HCT116 (cell line): ENCODE measurements around the gene STAP2. TPM values are rescaled to one million over a fixed set of nuclear protein-coding genes. Genes with fewer than 3 reads are reported as not detected.

Source experiments
- ATAC-seq: fragments of 200-7000 bp; cut with Tn5 transposase; 2 replicates; pipeline ENCODE4 v1.9.1; 2020; ENCODE audit warnings: mild to moderate bottlenecking, moderate library complexity
- BruUV-seq: library from RNA; stranded (reverse); fragments of 400-500 nt; replicated peaks from 2 replicates; lab custom pipeline; 2021; lab: Mats Ljungman, UMichigan
- CTCF ChIA-PET: fragments of 300-600 bp; sonication (Branson Sonifier 250); formaldehyde crosslinking; loops from one replicate; lab custom pipeline; 2021; ENCODE audit warnings: antibody characterized with exemption; lab: Charles Lee
- POLR2A ChIA-PET: fragments of 300-600, 350-600 bp; sonication (Branson Sonifier 250); formaldehyde crosslinking; loops from one replicate; lab custom pipeline; 2021; ENCODE audit warnings: antibody characterized with exemption; lab: Charles Lee
- RAD21 ChIA-PET, 2 experiments: fragments of 300-600 bp; sonication (Branson Sonifier 250); formaldehyde crosslinking; loops; one replicate each; lab custom pipeline; 2023; ENCODE audit warnings: low total read pairs in 2 of 2; ENCODE audit not compliant: uncharacterized antibody in 2 of 2, unreplicated experiment in 2 of 2, low non-redundant PET in 1 of 2; lab: Charles Lee
- DNase-seq: peaks from one replicate; pipeline ENCODE4 v3.0.0-alpha.2; 2010; ENCODE audit warnings: low read depth, low spot score
- H2AFZ ChIP-seq: fragments of 200-600 bp; shearing (Covaris generic), sonication (generic); 2 replicates; pipeline ENCODE4 v1.6.1; 2017; ENCODE audit warnings: low read depth, mixed run types, mixed read lengths, antibody characterized with exemption, low read length; ENCODE audit not compliant: poor library complexity, severe bottlenecking
- H3K27ac ChIP-seq: 2 replicates; pipeline ENCODE4 v1.5.1; 2012; ENCODE audit warnings: low read depth, low read length
- H3K27me3 ChIP-seq: fragments of 200-600 bp; sonication (generic); 2 replicates; pipeline ENCODE4 v1.6.1; 2016; ENCODE audit warnings: mixed run types, low read length, mixed read lengths; ENCODE audit not compliant: insufficient read depth
- H3K36me3 ChIP-seq, 2 experiments: fragments of 200-500 bp in 1 of 2; fragments of 200-600 bp in 1 of 2; sonication (Bioruptor generic) in 1 of 2; sonication (generic) in 1 of 2; 2 replicates each; pipeline versions ENCODE4 v1.5.1 to v1.6.1; 2014 to 2016; ENCODE audit warnings: low read length in 2 of 2, inconsistent platforms in 1 of 2, mixed read lengths in 1 of 2, mixed run types in 1 of 2; ENCODE audit not compliant: insufficient read depth in 2 of 2, control insufficient read depth in 1 of 2
- H3K4me1 ChIP-seq, 2 experiments: fragments of 200-600 bp in 1 of 2; sonication (generic) in 1 of 2; 2 replicates each; pipeline versions ENCODE4 v1.5.1 to v1.6.1; 2012 to 2017; ENCODE audit warnings: low read length in 2 of 2, inconsistent platforms in 1 of 2, mild to moderate bottlenecking in 1 of 2, mixed read lengths in 1 of 2, mixed run types in 1 of 2, moderate library complexity in 1 of 2; ENCODE audit not compliant: insufficient read depth in 2 of 2, control insufficient read depth in 1 of 2
- H3K4me2 ChIP-seq: fragments of 200-600 bp; sonication (generic); 2 replicates; pipeline ENCODE4 v1.6.1; 2017; ENCODE audit warnings: mixed run types, low read length, mixed read lengths
- H3K4me3 ChIP-seq, 2 experiments: fragments of 200-600 bp in 1 of 2; sonication (generic) in 1 of 2; replicated peaks in 1 of 2; 2 replicates each; pipeline ENCODE4 v1.5.1; 2011 to 2016; ENCODE audit warnings: low read length in 2 of 2, control low read depth in 1 of 2, low read depth in 1 of 2, mild to moderate bottlenecking in 1 of 2, mixed read lengths in 1 of 2, mixed run types in 1 of 2
- H3K79me2 ChIP-seq: fragments of 200-600 bp; sonication (generic); 2 replicates; pipeline ENCODE4 v1.6.1; 2017; ENCODE audit warnings: mild to moderate bottlenecking, mixed run types, low read length, moderate library complexity, mixed read lengths; ENCODE audit not compliant: insufficient read depth
- H3K9ac ChIP-seq: fragments of 200-600 bp; sonication (generic); 2 replicates; pipeline ENCODE4 v1.6.1; 2016; ENCODE audit warnings: low read length, mixed read lengths
- H3K9me2 ChIP-seq: fragments of 200-600 bp; sonication (generic), shearing (Covaris generic); 2 replicates; pipeline ENCODE4 v1.6.1; 2017; ENCODE audit warnings: mixed run types, mild to moderate bottlenecking, moderate library complexity; ENCODE audit not compliant: insufficient read depth
- H3K9me3 ChIP-seq, 2 experiments: fragments of 200-500 bp in 1 of 2; fragments of 200-600 bp in 1 of 2; sonication (Bioruptor generic) in 1 of 2; sonication (generic) in 1 of 2; 2 replicates each; pipeline ENCODE4 v1.6.1; 2014 to 2017; ENCODE audit warnings: low read length in 2 of 2, mixed read lengths in 2 of 2, inconsistent platforms in 1 of 2, low read depth in 1 of 2, mild to moderate bottlenecking in 1 of 2, mixed run types in 1 of 2, moderate library complexity in 1 of 2; ENCODE audit not compliant: control insufficient read depth in 1 of 2, insufficient read depth in 1 of 2
- H4K20me1 ChIP-seq: fragments of 200-600 bp; sonication (generic), shearing (Covaris generic); 2 replicates; pipeline ENCODE4 v1.6.1; 2017; ENCODE audit warnings: mixed run types, mild to moderate bottlenecking, moderate library complexity; ENCODE audit not compliant: insufficient read depth
- ATF3 ChIP-seq: IDR thresholded peaks from 2 replicates; pipeline ENCODE4 v1.6.1; 2012
- CBX3 ChIP-seq: IDR thresholded peaks from 2 replicates; pipeline ENCODE4 v1.6.1; 2012; ENCODE audit warnings: low read depth
- CEBPB ChIP-seq: IDR thresholded peaks from 2 replicates; pipeline ENCODE4 v1.6.1; 2012; ENCODE audit warnings: low read depth
- CTCF ChIP-seq, 3 experiments: fragments of 200-600 bp in 1 of 3; sonication (generic) in 1 of 3; IDR thresholded peaks in 2 of 3; conservative IDR thresholded peaks in 1 of 3; 2 replicates each; pipeline ENCODE4 v1.5.1; 2012 to 2017; ENCODE audit warnings: low read depth in 2 of 3, low read length in 2 of 3, antibody characterized with exemption in 1 of 3, borderline replicate concordance in 1 of 3, control low read depth in 1 of 3, mild to moderate bottlenecking in 1 of 3, mixed read lengths in 1 of 3, mixed run types in 1 of 3, moderate library complexity in 1 of 3; ENCODE audit not compliant: insufficient read depth in 1 of 3
- EGR1 ChIP-seq: IDR thresholded peaks from 2 replicates; pipeline ENCODE4 v1.6.1; 2012; ENCODE audit warnings: low read depth
- ELF1 ChIP-seq: IDR thresholded peaks from 2 replicates; pipeline ENCODE4 v1.6.1; 2012; ENCODE audit warnings: low read depth, borderline replicate concordance
- EZH2 ChIP-seq: fragments of 200-600 bp; sonication (generic); IDR thresholded peaks from 2 replicates; pipeline ENCODE4 v1.6.1; 2017; ENCODE audit warnings: antibody characterized with exemption, mixed run types
- FOSL1 ChIP-seq: IDR thresholded peaks from 2 replicates; pipeline ENCODE4 v1.6.1; 2012; ENCODE audit warnings: low read depth
- JUND ChIP-seq: IDR thresholded peaks from 2 replicates; pipeline ENCODE4 v1.6.1; 2012
- MAX ChIP-seq: IDR thresholded peaks from 2 replicates; pipeline ENCODE4 v1.6.1; 2012
- POLR2A ChIP-seq: IDR thresholded peaks from 2 replicates; pipeline ENCODE4 v1.7.0; 2011; ENCODE audit warnings: borderline replicate concordance; ENCODE audit not compliant: insufficient read depth, insufficient read length; ENCODE audit errors: extremely low read depth
- POLR2AphosphoS5 ChIP-seq: IDR thresholded peaks from 2 replicates; pipeline ENCODE4 v1.6.1; 2011; ENCODE audit warnings: mild to moderate bottlenecking, low read depth, low read length, moderate library complexity
- RAD21 ChIP-seq: IDR thresholded peaks from 2 replicates; pipeline ENCODE4 v1.6.1; 2012; ENCODE audit warnings: low read depth, mild to moderate bottlenecking
- REST ChIP-seq: IDR thresholded peaks from 2 replicates; pipeline ENCODE4 v1.6.1; 2012; ENCODE audit warnings: low read depth
- SIN3A ChIP-seq: IDR thresholded peaks from 2 replicates; pipeline ENCODE4 v1.6.1; 2012; ENCODE audit warnings: low read depth
- TCF7L2 ChIP-seq: IDR thresholded peaks from 2 replicates; pipeline ENCODE4 v1.7.0; 2011; ENCODE audit warnings: borderline replicate concordance, inconsistent platforms; ENCODE audit not compliant: insufficient read depth, insufficient read length; ENCODE audit errors: extremely low read depth
- YY1 ChIP-seq: IDR thresholded peaks from 2 replicates; pipeline ENCODE4 v1.6.1; 2011; ENCODE audit warnings: low read length, low read depth, moderate library complexity, mild to moderate bottlenecking; ENCODE audit not compliant: insufficient replicate concordance; ENCODE audit errors: extremely low read depth
- ZBTB33 ChIP-seq: IDR thresholded peaks from 2 replicates; pipeline ENCODE4 v1.6.1; 2011; ENCODE audit warnings: mild to moderate bottlenecking, low read length, moderate library complexity; ENCODE audit not compliant: insufficient replicate concordance; ENCODE audit errors: extremely low read depth
- intact Hi-C: fragments of 100-400 bp; cut with micrococcal nuclease; formaldehyde crosslinking; loops from 2 replicates; pipeline ENCODE4 v1.10.0; 2022
- total RNA-seq: library from RNA; stranded (reverse); gene quantifications from one replicate; pipeline ENCODE4 v1.2.1, GENCODE V29; 2021; ENCODE audit not compliant: unreplicated experiment

The STAP2 gene
- total RNA-seq, 1 experiment from 2014 or later = 2.1 TPM

GRCh38 chr19:4297901-4298809 lies 40.5 kb downstream of the STAP2 start:
- Histone ChIP-seq H3K27me3 (no peaks in the 10 kb centered on the region), H4K20me1 (no peaks in the 10 kb centered on the region), H3K9me3 (no peaks in the 10 kb centered on the region), H3K27ac (no peak overlapping the region), H3K4me1 (no peaks in the 10 kb centered on the region), H3K4me2 (no peak overlapping the region), H3K9me2 (no peaks in the 10 kb centered on the region), H3K36me3 (no peaks in the 10 kb centered on the region), H3K79me2 (no peaks in the 10 kb centered on the region), H3K9ac (no peak overlapping the region)
- ATAC-seq (no peak), DNase-seq (no peak)
- intact Hi-C loops = no loop called here
- BruUV-seq = no TSS peak
- POLR2A ChIA-PET = no interaction called here
- RAD21 ChIA-PET = no interaction called here
- CTCF ChIA-PET = interaction anchor here (0.6 kb wide), 1 partner anchor 9 kb away, joined by 3 read pairs; no protein-coding TSS in a partner anchor
- TF ChIP-seq EGR1 (no peak), EZH2 (no peak), POLR2AphosphoS5 (no peak), POLR2A (no peak), JUND (no peak), SIN3A (no peak), RAD21 (no peak), CBX3 (no peak), TCF7L2 (no peak), FOSL1 (no peak), REST (no peak), CEBPB (no peak), ATF3 (no peak), YY1 (no peak), ELF1 (no peak), CTCF (IDR thresholded peaks at IDR 0.05 in 2 of 3, conservative IDR thresholded peaks at IDR 0.05 in 1 of 3; ENCODE audit: borderline replicate concordance in 1 of 3, insufficient read depth in 1 of 3, low read depth in 2 of 3, low read length in 2 of 3) (no peak), ZBTB33 (no peak), MAX (no peak)
- TF ChIP-seq, all 23 proteins: peak for 0
- Histone ChIP-seq H3K4me3 (no peak overlapping the region), H2AFZ (no peak overlapping the region)
